CD4-positive, alpha-beta T cell treated with Interleukin-12 subunit alpha and Interleukin-12 subunit beta, for 1 hour (primary cell): ENCODE measurements around the gene PCDHGA11.
"Not testable (repeated sequence)": the region's sequence is repeated elsewhere in the genome, so short reads cannot be mapped to it uniquely, and the experiment has no call there.

ENCODE experiments used
- DNase-seq: peaks from one replicate; pipeline ENCODE4 v3.0.0-alpha.2; 2020

The PCDHGA11 gene

DNA sequence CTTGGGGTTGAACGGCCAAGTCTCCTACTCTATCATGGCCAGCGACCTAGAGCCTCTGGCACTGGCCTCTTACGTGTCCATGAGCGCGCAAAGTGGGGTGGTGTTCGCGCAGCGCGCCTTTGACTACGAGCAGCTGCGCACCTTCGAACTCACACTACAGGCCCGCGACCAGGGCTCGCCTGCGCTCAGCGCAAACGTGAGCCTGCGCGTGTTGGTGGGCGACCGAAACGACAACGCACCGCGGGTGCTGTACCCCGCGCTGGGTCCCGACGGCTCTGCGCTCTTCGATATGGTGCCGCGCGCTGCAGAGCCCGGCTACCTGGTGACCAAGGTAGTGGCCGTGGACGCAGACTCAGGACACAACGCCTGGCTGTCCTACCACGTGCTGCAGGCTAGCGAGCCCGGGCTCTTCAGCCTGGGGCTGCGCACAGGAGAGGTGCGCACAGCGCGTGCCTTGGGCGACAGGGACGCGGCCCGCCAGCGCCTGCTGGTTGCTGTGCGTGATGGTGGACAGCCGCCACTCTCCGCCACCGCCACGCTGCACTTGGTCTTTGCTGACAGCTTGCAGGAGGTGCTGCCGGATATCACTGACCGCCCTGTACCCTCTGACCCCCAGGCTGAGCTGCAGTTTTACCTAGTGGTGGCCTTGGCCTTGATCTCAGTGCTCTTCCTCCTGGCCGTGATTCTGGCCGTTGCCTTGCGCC, 21.1 kb upstream of the PCDHGA11 start:
- DNase-seq: no peak

DNA sequence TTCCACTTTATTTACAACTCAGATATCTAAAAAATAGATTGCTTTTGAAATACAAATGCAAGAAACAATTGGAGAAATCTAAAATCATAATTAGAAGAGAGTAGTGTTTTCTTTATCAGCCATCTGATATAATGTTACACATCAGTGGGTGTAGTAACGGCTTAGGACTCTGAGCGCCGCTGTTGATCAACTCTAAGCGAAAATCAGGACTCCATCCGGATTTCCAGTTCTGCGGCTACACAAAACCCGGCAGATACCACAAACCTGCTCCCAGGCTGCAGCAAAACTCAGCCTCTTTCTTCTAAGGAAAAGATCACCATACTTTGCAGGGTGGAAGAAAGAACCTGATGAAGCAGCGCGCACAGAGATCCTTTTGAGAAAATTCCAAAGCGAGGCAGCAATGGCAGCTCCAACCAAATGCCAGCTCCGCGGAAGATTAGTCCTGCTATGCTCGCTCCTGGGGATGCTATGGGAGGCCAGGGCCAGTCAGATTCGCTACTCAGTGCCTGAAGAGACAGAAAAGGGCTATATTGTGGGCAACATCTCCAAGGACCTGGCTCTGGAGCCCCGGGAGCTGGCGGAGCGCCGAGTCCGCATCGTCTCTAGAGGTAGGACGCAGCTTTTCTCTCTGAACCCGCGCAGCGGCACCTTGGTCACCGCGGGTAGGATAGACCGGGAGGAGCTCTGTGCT, 18.2 kb upstream of the PCDHGA11 start, which contains the start of gene PCDHGA9:
TSS of gene PCDHGA9 (plus strand) at position 226 of the 691 bp plus-strand sequence. CDS start at position 401, 175 bp downstream.
- peak; percentile 23 for DNase-seq

DNA sequence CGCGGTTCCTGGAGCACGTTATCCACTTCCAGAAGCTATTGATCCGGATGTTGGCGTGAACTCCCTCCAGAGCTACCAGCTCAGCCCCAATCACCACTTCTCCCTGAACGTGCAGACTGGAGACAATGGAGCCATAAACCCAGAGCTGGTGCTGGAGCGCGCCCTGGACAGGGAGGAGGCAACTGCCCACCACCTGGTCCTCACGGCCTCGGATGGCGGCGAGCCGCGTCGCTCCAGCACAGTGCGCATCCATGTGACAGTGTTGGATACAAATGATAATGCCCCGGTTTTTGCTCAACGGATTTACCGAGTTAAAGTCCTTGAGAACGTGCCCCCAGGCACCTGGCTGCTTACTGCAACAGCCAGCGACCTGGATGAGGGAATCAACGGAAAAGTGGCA, 17.5 kb upstream of the PCDHGA11 start:
- DNase-seq: no peak

DNA sequence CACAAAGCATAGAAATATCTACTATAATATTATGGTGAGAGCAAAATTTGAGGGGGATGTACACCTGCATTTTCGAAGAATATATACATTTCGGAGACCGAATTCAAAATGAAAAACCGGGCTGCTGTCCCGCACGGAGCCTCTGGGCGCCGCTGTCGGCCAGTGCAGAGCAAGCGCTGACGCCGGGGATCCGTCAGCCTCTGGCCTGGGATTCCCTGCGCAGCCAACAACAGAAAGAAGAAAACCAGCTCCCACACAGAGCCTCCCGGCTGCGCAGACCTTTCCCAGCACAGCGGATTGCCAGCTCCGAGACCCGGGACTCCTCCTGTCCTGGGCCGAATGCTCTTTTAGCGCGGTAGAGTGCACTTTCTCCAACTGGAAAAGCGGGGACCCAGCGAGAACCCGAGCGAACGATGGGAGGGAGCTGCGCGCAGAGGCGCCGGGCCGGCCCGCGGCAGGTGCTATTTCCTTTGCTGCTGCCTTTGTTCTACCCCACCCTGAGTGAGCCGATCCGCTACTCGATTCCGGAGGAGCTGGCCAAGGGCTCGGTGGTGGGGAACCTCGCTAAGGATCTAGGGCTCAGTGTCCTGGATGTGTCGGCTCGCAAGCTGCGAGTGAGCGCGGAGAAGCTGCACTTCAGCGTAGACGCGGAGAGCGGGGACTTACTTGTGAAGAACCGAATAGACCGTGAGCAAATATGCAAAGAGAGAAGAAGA, 12.9 kb upstream of the PCDHGA11 start, which contains the start of gene PCDHGB6:
TSS of gene PCDHGB6 (plus strand) at position 232 of the 716 bp plus-strand sequence. CDS start at position 414, 182 bp downstream.
- peak; percentile 42 for DNase-seq

DNA sequence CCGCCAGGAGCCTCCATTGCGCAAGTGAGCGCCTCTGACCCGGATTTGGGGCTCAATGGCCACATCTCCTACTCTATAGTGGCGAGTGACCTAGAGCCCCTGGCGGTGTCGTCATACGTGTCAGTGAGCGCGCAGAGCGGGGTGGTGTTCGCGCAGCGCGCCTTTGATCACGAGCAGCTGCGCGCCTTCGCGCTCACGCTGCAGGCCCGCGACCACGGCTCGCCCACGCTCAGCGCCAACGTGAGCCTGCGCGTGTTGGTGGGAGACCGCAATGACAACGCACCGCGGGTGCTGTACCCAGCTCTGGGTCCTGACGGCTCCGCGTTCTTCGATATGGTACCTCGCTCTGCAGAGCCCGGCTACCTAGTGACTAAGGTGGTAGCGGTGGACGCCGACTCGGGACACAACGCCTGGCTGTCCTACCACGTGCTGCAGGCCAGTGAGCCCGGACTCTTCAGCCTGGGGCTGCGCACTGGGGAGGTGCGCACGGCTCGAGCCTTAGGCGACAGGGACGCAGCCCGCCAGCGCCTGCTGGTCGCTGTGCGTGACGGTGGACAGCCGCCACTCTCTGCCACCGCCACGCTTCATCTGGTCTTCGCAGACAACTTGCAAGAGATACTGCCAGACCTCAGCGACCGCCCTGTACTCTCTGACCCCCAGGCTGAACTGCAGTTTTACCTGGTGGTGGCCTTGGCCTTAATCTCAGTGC, 11.1 kb upstream of the PCDHGA11 start:
- no peak for DNase-seq

DNA sequence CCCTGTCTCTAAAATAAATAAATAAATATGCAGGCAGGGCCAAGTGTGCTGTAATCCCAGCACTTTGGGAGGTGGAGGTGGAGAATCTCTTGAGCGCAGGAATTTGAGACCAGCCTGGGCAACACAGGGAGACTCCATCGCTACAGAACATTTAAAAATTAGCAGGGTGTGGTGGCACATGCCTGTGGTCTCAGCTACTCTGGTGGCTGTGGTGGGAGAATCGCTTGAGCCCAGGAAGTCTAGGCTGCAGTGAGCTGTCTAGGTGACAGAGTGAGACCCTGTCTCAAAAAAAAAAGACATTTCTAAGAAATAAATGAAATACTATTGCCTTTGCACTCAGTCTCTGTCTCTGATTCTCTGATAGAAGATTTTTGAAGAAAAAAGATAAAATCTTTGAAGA, 9.3 kb upstream of the PCDHGA11 start:
- DNase-seq: no peak

DNA sequence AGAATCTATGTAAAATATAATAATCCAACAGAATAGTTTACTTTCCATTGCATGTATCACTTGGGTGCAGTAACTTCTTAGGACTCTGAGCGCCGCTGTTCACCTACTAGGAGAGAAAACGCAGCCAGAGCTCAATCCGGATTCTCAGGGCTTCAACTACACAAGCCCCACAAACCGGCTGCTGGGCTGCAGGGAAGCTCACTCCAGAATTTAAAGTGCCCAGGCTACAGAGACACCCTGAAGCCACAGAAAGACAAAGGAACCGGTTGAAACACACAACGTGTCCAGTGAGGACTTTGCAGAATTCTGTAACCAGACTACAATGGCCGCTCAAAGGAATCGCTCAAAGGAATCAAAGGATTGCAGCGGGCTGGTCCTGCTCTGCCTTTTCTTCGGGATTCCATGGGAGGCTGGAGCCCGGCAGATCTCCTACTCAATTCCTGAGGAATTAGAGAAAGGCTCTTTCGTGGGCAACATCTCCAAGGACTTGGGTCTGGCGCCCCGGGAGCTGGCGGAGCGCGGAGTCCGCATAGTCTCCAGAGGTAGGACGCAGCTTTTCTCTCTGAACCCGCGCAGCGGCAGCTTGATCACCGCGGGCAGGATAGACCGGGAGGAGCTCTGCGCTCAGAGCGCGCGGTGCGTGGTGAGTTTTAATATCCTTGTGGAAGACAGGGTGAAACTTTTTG, 7.9 kb upstream of the PCDHGA11 start, which contains the start of gene PCDHGA10:
TSS of gene PCDHGA10 (plus strand) at position 134 of the 686 bp plus-strand sequence. CDS start at position 323, 189 bp downstream.
- DNase-seq: peak; percentile 63

DNA sequence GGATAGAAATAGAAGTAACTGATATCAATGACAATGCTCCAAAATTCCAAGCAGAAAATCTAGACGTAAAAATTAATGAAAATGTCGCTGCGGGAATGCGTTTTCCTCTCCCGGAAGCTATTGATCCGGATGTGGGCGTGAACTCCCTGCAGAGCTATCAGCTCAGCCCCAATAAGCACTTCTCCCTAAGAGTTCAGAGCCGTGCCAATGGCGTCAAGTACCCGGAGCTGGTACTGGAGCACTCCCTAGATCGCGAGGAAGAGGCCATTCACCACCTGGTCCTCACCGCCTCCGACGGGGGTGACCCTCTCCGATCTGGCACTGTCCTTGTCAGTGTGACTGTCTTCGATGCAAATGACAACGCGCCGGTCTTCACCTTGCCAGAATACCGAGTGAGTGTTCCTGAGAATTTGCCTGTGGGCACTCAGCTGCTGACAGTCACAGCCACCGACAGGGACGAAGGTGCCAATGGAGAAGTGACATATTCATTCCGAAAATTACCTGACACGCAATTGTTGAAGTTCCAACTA, 7.2 kb upstream of the PCDHGA11 start:
- no peak for DNase-seq

DNA sequence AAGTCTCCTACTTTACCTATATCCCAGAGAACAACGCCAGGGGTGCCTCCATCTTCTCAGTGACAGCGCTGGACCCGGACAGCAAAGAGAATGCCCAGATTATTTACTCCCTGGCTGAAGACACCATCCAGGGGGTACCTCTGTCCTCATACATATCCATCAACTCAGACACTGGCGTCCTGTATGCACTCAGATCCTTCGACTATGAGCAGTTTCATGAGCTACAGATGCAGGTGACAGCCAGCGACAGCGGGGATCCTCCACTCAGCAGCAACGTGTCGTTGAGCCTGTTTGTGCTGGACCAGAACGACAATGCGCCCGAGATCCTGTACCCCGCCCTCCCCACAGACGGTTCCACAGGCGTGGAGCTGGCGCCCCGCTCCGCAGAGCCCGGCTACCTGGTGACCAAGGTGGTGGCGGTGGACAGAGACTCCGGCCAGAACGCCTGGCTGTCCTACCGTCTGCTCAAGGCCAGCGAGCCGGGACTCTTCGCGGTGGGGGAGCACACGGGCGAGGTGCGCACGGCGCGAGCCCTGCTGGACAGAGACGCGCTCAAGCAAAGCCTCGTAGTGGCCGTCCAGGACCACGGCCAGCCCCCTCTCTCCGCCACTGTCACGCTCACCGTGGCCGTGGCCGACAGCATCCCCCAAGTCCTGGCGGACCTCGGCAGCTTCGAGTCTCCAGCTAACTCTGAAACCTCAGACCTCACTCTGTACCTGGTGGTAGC, 6.1 kb upstream of the PCDHGA11 start:
- not testable (repeated sequence) for DNase-seq

DNA sequence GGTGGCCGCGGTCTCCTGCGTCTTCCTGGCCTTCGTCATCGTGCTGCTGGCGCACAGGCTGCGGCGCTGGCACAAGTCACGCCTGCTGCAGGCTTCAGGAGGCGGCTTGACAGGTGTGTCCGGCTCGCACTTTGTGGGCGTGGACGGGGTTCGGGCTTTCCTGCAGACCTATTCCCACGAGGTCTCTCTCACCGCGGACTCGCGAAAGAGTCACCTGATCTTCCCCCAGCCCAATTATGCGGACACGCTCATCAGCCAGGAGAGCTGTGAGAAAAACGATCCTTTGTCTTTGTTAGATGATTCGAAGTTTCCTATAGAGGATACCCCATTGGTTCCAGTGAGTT, 5.6 kb upstream of the PCDHGA11 start:
- not testable (repeated sequence) for DNase-seq

DNA sequence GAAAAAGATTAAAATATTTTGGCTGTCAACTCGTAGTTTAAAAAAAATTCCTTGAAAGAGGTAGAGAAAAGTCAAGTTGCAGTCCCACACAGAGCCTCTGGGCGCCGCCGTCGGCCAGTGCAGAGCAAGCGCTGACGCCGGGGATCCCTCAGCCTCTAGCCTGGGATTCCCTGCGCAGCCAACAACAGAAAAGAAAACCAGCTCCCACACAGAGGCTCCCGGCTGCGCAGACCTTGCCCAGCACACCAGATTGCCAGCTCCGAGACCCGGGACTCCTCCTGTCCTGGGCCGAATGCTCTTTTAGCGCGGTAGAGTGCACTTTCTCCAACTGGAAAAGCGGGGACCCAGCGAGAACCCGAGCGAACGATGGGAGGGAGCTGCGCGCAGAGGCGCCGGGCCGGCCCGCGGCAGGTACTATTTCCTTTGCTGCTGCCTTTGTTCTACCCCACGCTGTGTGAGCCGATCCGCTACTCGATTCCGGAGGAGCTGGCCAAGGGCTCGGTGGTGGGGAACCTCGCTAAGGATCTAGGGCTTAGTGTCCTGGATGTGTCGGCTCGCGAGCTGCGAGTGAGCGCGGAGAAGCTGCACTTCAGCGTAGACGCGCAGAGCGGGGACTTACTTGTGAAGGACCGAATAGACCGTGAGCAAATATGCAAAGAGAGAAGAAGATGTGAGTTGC, 3.2 kb upstream of the PCDHGA11 start, which contains the start of gene PCDHGB7:
TSS of gene PCDHGB7 (plus strand) at position 184 of the 679 bp plus-strand sequence. CDS start at position 367, 183 bp downstream.
- peak; percentile 40 for DNase-seq

DNA sequence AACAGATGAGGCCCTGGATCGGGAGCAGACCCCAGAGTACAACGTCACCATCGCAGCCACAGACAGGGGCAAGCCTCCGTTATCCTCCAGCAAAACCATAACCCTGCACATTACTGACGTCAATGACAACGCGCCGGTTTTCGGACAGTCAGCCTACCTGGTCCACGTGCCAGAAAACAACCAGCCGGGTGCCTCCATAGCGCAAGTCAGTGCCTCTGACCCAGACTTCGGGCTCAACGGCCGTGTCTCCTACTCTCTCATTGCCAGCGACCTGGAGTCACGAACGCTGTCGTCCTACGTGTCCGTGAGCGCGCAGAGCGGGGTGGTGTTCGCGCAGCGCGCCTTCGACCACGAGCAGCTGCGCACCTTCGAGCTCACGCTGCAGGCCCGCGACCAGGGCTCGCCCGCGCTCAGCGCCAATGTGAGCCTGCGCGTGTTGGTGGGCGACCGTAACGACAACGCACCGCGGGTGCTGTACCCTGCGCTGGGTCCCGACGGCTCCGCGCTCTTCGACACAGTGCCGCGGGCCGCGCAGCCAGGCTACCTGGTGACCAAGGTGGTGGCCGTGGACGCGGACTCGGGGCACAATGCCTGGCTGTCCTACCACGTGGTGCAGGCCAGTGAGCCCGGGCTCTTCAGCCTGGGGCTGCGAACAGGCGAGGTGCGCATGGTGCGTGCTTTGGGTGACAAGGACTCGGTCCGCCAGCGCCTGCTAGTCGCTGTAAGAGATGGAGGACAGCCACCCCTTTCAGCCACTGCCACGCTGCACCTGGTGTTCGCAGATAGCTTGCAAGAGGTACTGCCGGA, 1.6 kb upstream of the PCDHGA11 start:
- DNase-seq: no peak

DNA sequence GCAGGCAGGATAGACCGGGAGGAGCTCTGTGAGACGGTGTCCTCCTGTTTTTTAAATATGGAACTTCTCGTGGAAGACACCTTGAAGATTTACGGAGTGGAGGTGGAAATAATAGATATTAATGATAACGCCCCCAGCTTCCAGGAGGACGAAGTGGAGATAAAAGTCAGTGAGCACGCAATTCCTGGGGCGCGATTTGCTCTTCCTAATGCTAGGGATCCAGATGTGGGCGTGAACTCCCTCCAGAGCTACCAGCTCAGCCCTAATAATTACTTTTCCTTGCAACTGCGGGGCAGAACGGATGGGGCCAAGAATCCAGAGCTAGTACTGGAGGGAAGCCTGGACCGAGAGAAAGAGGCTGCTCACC, 621 bp downstream of the PCDHGA11 start:
- no peak for DNase-seq

DNA sequence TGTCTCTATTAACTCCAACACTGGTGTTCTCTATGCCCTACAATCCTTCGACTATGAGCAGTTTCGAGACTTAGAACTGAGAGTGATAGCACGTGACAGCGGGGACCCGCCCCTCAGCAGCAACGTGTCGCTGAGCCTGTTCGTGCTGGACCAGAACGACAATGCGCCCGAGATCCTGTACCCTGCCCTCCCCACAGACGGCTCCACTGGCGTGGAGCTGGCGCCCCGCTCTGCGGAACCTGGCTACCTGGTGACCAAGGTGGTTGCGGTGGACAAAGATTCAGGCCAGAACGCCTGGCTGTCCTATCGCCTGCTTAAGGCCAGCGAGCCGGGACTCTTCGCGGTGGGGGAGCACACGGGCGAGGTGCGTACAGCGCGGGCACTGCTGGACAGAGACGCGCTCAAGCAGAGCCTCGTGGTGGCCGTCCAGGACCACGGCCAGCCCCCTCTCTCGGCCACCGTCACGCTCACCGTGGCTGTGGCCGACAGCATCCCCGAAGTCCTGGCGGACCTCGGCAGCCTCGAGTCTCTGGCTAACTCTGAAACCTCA, 2.0 kb downstream of the PCDHGA11 start:
- DNase-seq: no peak

DNA sequence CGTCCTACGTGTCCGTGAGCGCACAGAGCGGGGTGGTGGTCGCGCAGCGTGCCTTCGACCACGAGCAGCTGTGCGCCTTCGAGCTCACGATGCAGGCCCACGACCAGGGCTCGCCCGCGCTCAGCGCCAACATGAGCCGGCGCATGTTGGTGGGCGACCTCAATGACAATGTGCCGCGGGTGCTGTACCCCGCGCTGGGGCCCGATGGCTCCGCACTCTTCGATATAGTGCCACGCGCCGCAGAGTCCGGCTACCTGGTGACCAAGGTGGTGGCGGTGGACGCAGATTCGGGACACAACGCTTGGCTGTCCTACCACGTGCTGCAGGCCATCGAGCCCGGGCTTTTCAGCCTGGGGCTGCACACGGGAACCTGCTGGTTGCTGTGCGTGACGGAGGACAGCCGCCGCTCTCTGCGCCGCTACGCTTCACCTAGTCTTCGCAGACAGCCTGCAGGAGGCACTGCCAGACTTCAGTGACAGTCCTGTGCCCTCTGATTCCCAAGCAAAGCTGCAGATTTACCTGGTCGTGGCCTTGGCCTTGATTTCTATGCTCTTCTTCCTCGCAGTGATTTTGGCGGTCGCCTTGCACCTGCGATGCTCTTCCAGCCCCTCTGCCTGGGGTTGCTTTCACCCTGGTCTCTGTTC, 7.1 kb downstream of the PCDHGA11 start:
- no peak for DNase-seq

DNA sequence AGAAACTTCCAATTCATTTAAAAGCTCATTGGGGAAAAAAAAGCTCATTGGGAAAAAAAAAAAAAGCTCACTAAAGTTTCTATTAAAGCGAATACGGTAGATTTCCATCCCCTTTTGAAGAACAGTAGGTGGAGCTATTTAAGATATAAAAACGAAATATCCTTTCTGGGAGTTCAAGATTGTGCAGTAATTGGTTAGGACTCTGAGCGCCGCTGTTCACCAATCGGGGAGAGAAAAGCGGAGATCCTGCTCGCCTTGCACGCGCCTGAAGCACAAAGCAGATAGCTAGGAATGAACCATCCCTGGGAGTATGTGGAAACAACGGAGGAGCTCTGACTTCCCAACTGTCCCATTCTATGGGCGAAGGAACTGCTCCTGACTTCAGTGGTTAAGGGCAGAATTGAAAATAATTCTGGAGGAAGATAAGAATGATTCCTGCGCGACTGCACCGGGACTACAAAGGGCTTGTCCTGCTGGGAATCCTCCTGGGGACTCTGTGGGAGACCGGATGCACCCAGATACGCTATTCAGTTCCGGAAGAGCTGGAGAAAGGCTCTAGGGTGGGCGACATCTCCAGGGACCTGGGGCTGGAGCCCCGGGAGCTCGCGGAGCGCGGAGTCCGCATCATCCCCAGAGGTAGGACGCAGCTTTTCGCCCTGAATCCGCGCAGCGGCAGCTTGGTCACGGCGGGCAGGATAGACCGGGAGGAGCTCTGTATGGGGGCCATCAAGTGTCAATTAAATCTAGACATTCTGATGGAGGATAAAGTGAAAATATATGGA, 9.7 kb downstream of the PCDHGA11 start, which contains the start of gene PCDHGA12:
TSS of gene PCDHGA12 (plus strand) at position 176 of the 782 bp plus-strand sequence. CDS start at position 429, 253 bp downstream.
- no peak for DNase-seq

DNA sequence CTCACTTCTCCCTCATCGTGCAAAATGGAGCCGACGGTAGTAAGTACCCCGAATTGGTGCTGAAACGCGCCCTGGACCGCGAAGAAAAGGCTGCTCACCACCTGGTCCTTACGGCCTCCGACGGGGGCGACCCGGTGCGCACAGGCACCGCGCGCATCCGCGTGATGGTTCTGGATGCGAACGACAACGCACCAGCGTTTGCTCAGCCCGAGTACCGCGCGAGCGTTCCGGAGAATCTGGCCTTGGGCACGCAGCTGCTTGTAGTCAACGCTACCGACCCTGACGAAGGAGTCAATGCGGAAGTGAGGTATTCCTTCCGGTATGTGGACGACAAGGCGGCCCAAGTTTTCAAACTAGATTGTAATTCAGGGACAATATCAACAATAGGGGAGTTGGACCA, 10.4 kb downstream of the PCDHGA11 start:
- no peak for DNase-seq

DNA sequence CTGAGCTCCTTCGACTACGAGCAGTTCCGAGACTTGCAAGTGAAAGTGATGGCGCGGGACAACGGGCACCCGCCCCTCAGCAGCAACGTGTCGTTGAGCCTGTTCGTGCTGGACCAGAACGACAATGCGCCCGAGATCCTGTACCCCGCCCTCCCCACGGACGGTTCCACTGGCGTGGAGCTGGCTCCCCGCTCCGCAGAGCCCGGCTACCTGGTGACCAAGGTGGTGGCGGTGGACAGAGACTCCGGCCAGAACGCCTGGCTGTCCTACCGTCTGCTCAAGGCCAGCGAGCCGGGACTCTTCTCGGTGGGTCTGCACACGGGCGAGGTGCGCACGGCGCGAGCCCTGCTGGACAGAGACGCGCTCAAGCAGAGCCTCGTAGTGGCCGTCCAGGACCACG, 11.5 kb downstream of the PCDHGA11 start:
- DNase-seq: not testable (repeated sequence)
